ENCODE data around the gene S100A6. TPM values are rescaled to one million over a fixed set of nuclear protein-coding genes. Genes with fewer than 3 reads are reported as not detected.

Gene S100A6
- total RNA-seq (2022; extraction: Qiagen RNA extraction) = 2,973 to 4,069 TPM (median 3,618 TPM) in 5 replicates

DNA sequence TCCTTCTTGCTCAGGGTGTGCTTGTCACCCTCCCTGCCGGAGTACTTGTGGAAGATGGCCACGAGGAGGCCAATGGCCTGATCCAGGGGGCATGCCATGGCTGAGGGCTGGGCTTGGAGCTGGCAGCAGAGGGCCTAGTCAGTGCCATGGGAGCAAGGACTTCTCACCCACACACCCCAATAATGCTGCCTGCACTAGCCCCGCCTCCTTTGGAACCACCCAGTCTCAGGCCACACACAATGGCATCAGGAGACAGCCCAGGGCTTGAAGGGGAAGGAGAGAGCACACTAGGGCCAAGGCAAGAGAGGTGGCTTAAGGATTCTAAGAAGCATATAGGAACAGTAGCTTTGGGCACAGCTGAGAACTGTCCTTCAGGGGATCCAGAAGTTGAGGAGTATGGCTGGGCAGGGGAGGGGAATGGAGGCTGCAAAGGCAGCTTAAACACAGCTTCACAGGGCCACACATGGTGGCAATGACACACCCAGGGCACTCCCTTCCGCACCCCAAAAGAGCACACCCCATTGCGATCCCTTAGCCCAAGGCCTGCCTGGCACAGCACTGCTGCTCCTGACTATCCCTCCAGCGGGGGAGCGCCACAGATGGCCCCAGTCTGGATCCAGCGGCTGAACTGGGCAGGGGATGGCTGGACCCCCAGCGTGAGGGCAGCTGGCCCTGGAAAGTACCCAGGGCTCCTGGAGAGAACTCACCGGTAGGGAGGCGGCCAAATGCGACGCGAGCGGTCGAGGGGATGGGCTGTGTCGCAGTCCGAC lies at the start of gene S100A6:
Gene S100A6 (minus strand): TSS at position 750 of the 770 bp plus-strand sequence. CDS start 652 bp downstream, at position 98.

DNA sequence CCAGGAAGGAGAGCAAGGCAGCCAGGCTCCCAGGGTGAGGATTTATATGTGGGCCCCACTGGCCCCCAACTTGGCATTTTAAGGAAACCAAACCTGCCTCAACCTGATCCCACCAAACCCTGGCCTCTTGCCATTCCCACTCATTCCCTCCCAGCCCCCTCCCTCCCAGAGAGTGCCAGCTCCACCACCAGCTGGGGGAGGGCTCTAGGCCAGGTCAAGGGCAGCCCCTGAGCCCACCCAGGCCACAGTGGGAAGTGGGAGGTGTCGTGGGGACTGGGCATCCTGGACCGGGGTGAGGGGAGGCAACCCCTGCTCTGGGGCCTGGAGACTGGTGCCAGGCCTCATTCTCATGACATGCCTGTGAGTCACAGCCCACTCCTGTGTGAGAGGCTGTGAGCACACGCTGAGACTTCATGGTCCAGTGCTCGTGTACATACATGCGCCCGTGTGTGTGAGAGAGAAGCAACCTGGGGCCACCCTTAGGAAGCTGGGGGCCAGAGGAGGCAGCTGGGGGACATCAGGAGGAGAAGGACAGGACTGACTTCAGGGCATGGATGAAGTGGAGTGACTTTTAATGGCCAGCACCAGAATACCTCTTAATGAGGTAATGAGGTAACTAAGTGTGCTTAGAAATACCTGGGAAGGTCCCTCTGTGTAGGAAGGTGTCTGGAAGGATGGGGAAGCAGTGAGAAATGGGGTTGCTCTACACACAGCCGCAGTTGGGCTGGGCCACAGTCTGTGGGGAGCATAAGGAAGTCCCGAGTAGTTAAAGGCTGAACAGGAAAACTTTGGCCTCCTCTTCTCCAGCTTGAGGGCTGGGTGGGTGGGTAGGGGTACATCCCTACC lies 30.0 kb upstream of the S100A6 start, which contains the start of gene S100A2:
Gene S100A2 (minus strand): TSS at position 316 of the 846 bp plus-strand sequence. CDS start 1,967 bp downstream, outside the sequence.

DNA sequence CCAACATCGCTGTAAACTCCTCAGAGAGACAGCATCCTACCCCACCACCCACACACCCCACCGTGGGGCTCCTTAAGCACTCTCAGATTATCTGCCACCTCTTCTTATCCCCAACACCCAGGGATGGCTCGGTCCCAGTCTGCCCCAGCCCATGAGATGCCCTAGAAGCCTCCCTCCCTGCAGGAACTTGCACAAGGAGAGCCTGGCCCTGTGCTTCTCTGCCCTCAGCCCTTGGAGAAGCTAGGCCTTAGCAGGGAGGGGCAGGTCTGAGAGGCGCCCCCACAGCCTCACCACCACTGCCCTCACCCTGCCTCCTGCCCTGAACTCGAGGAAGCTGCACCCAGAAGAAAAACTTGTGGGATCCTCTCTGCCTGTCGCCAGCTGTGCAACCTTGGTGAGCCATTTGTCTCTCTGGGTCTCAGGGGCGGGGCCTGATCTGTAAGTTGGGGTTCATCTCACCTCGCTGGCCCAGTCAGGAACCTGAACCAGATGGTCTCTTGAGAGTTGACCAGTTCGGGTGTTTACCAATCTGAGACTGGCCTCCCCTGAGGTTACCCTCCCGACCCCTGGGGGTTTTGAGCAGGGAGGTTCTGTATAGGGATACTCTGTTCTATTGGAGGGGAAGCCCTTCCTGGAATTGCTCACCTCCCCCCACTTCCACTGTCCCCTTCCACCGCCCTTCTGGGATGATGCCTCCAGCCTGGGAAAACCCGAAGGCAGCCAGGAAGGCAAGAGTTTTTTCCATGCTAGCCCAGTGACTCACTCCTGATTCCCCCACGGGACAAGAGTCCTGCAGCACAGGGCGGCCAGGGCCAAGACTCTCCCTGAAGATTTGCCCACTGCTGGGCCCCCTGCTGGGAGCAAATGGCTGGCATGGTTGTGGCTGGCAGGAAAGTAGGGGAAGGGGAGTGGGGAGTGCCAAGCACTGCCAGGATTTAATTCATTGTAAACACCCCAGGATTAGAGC lies 13.2 kb upstream of the S100A6 start, which contains the start of gene S100A3:
Gene S100A3 (minus strand): TSS at position 537 of the 967 bp plus-strand sequence. CDS start 773 bp downstream, outside the sequence.

DNA sequence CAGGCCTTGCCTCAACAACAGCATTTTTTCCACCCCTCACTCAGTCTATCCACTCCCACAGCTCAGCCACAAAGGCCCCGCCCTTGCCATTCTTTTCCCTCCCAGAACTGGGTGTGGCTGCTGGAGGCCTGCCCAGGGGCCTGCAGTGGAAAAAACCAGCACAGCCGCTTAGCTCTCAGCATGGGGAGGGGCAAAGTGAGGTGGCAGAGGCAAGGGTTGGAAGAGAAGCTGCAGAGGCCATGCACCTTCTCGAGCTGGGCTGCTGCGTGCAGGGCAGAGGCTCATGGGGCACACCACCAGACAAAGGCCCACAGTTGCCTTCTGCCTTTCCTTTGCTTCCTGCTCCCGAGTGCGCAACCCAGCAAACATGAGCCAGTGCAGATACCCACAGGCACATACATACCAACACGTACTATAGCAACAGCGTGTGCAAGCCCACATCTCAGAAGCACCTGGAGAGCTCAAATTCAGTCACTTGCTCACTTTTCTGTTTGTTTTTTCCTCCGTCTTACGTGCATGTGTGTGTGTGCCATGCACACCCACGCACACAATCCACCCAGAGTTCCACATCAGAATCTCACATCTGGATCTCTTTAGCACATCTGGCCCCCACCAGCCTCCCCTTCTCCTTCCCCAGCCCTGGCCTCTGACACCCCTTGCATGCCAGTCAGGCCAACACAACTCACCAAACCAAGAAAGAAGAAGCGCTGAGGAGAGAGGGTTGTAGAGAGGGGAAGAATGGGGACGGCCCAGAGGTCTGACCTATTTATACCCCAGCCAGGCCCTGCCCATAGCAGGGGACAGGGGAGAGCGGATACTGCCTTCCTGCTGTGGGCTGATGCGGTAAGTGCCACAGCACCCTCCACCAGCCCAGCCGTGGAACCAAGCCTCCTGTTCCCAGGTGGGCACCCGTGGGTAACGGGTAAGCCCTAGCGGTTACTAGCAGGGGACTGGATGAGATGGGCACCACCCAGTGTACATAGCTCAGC lies 9.6 kb upstream of the S100A6 start, which contains the start of gene S100A4:
Gene S100A4 (minus strand): TSS at position 740 of the 989 bp plus-strand sequence. CDS start 1,012 bp downstream, outside the sequence.

DNA sequence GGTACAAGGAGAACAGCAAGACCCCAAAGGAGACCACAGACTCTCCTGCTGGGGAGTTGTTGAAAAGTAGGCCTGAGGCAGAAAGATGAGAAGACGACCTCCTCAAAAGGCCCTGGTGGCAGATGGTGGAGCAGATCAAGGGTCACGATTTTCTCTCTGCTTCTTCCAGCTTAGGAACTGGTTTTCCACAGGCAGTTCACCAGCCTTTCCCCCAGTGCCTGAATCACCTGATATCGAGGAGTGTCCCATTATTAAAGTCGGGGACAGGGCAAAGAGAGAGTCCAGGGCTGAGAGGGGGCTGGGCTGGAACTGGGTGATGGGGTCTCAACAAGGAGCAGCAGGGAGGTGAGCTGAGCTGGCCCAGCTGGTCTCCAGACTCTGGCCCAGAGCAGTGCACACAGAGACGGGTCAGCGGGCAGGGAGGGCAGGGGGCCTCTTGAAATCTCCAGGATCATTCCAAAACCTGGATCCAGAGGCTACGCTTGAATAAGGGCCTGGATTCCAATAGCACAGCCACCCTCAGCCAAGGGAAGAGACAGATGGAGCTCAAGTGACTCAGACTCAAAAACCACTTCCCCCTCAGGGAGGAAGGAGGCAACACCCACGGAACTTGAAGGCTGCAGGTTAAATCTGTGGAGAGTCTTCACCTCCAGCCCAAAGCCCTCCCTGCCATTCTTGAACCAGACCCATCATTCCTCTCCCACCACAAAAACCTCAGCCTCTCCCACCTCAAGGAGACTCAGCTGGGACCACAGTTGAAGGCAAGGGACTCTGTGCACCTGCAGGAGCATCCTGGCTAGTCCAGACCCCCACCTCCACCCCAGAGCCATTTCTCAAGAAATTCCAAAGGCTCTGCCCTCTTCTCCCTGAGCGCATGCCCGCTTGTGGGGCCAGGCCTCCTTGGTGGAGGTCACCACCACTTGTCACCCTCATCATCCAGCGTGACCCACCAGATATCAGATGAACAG lies 4.9 kb upstream of the S100A6 start, which contains the start of gene S100A5:
Gene S100A5 (minus strand): TSS at position 541 of the 968 bp plus-strand sequence. CDS start 743 bp downstream, outside the sequence.

Other genes with a start within 250 kb of the S100A6 start
- gene PGLYRP3, start 223.0 kb downstream of the S100A6 start, total RNA-seq (2022; extraction: Qiagen RNA extraction) = not detected in 5 replicates
- gene PGLYRP4, start 187.2 kb downstream of the S100A6 start, total RNA-seq (2022; extraction: Qiagen RNA extraction) = not detected in 5 replicates
- gene S100A9, start 178.1 kb downstream of the S100A6 start, total RNA-seq (2022; extraction: Qiagen RNA extraction) = 0.46 to 1.2 TPM (median 0.75 TPM) in 4 of 5 replicates, not detected in the other
- not detected in 5 replicates for gene S100A12, start 160.4 kb downstream of the S100A6 start, total RNA-seq (2022; extraction: Qiagen RNA extraction)
- gene S100A8, start 144.9 kb downstream of the S100A6 start, total RNA-seq (2022; extraction: Qiagen RNA extraction) = not detected in 5 replicates
- not detected in 5 replicates for gene S100A7A, start 119.5 kb downstream of the S100A6 start, total RNA-seq (2022; extraction: Qiagen RNA extraction)
- not detected in 5 replicates for gene S100A7, start 75.3 kb downstream of the S100A6 start, total RNA-seq (2022; extraction: Qiagen RNA extraction)
- gene S100A5, start 4.9 kb upstream of the S100A6 start, total RNA-seq (2022; extraction: Qiagen RNA extraction) = 0.64 to 1.2 TPM (median 0.83 TPM) in 5 replicates
- 1,517 to 1,961 TPM (median 1,696 TPM) in 5 replicates for gene S100A4, start 9.8 kb upstream of the S100A6 start, total RNA-seq (2022; extraction: Qiagen RNA extraction)
- 107 to 126 TPM (median 115 TPM) in 5 replicates for gene S100A3, start 13.3 kb upstream of the S100A6 start, total RNA-seq (2022; extraction: Qiagen RNA extraction)
- 19.0 to 37.7 TPM (median 28.0 TPM) in 5 replicates for gene S100A2, start 29.9 kb upstream of the S100A6 start, total RNA-seq (2022; extraction: Qiagen RNA extraction)
- gene S100A16, start 77.1 kb upstream of the S100A6 start, total RNA-seq (2022; extraction: Qiagen RNA extraction) = 487 to 581 TPM (median 545 TPM) in 5 replicates
- gene S100A14, start 80.3 kb upstream of the S100A6 start, total RNA-seq (2022; extraction: Qiagen RNA extraction) = 0.14 to 0.82 TPM (median 0.52 TPM) in 5 replicates
- 155 to 191 TPM (median 185 TPM) in 5 replicates for gene S100A13, start 91.5 kb upstream of the S100A6 start, total RNA-seq (2022; extraction: Qiagen RNA extraction)
- 0.61 to 1.1 TPM (median 0.83 TPM) in 5 replicates for gene S100A1, start 92.4 kb upstream of the S100A6 start, total RNA-seq (2022; extraction: Qiagen RNA extraction)
- 75.2 to 85.0 TPM (median 76.0 TPM) in 5 replicates for gene CHTOP, start 98.1 kb upstream of the S100A6 start, total RNA-seq (2022; extraction: Qiagen RNA extraction)
- gene SNAPIN, start 122.7 kb upstream of the S100A6 start, total RNA-seq (2022; extraction: Qiagen RNA extraction) = 53.6 to 62.1 TPM (median 59.1 TPM) in 5 replicates
- gene ILF2, start 135.0 kb upstream of the S100A6 start, total RNA-seq (2022; extraction: Qiagen RNA extraction) = 260 to 307 TPM (median 274 TPM) in 5 replicates
- 1.6 to 2.5 TPM (median 1.9 TPM) in 5 replicates for gene NPR1, start 142.7 kb upstream of the S100A6 start, total RNA-seq (2022; extraction: Qiagen RNA extraction)
- gene INTS3, start 192.1 kb upstream of the S100A6 start, total RNA-seq (2022; extraction: Qiagen RNA extraction) = 18.7 to 21.0 TPM (median 20.5 TPM) in 5 replicates
- gene SLC27A3, start 239.4 kb upstream of the S100A6 start, total RNA-seq (2022; extraction: Qiagen RNA extraction) = 0.84 to 1.8 TPM (median 1.0 TPM) in 5 replicates